Activated naive CD8-positive, alpha-beta T cell treated with anti-CD3 and anti-CD28 coated beads, Interleukin-2, amount 50 U/mL, for 16 hours (primary cell): ENCODE data around the gene SGTB.

Experiments
- DNase-seq: peaks from one replicate; pipeline ENCODE4 v3.0.0-alpha.2; 2020; ENCODE audit warnings: low read depth, low spot score

The SGTB gene

GRCh38 chr5:65721720-65722574, at the start of gene SGTB, which contains the start of gene NLN:
SGTB (minus strand) TSS chr5:65722109; CDS start chr5:65720807, 1,302 bp downstream.
NLN (plus strand) TSS chr5:65722205; CDS start chr5:65722374, 169 bp downstream.
- peak; percentile 64 for DNase-seq

GRCh38 chr5:65771266-65771665, 49.4 kb upstream of the SGTB start:
- DNase-seq: no peak

- no peak for DNase-seq
Observed at GRCh38 chr5:65769539-65769938, 47.6 kb upstream of the SGTB start.

- DNase-seq: no peak
Observed at GRCh38 chr5:65768723-65769346, 46.9 kb upstream of the SGTB start.

GRCh38 chr5:65767565-65767964, 45.7 kb upstream of the SGTB start:
- no peak for DNase-seq

- no peak for DNase-seq
Observed at GRCh38 chr5:65766781-65767180, 44.9 kb upstream of the SGTB start.

- DNase-seq: no peak
Observed at GRCh38 chr5:65766175-65766574, 44.3 kb upstream of the SGTB start.

- no peak for DNase-seq
Observed at GRCh38 chr5:65765582-65765981, 43.7 kb upstream of the SGTB start.

- no peak for DNase-seq
Observed at GRCh38 chr5:65762234-65762633, 40.3 kb upstream of the SGTB start.

- no peak for DNase-seq
Observed at GRCh38 chr5:65760504-65761275, 38.8 kb upstream of the SGTB start.

- no peak for DNase-seq
Observed at GRCh38 chr5:65758546-65759144, 36.7 kb upstream of the SGTB start.

- DNase-seq: no peak
Observed at GRCh38 chr5:65753189-65753588, 31.3 kb upstream of the SGTB start.

GRCh38 chr5:65750938-65751337, 29.0 kb upstream of the SGTB start:
- DNase-seq: no peak

- no peak for DNase-seq
Observed at GRCh38 chr5:65749956-65750355, 28.0 kb upstream of the SGTB start.

GRCh38 chr5:65749221-65749844, 27.4 kb upstream of the SGTB start:
- no peak for DNase-seq

- DNase-seq: no peak
Observed at GRCh38 chr5:65742565-65743231, 20.8 kb upstream of the SGTB start.

GRCh38 chr5:65739162-65739561, 17.3 kb upstream of the SGTB start:
- no peak for DNase-seq

GRCh38 chr5:65738305-65738704, 16.4 kb upstream of the SGTB start:
- no peak for DNase-seq

GRCh38 chr5:65737842-65738241, 15.9 kb upstream of the SGTB start:
- no peak for DNase-seq

- no peak for DNase-seq
Observed at GRCh38 chr5:65736011-65736410, 14.1 kb upstream of the SGTB start.

- DNase-seq: no peak
Observed at GRCh38 chr5:65734921-65735320, 13.0 kb upstream of the SGTB start.
